IPS DF 19.7 (cell line): ENCODE results near the gene HBA1.
"Not testable (repeated sequence)": the region's sequence is repeated elsewhere in the genome, so short reads cannot be mapped to it uniquely, and the experiment has no call there.

ENCODE experiments used
- DNase-seq: peaks from one replicate; pipeline ENCODE4 v3.0.0-alpha.2; 2013; ENCODE audit warnings: low read depth, low spot score

Gene HBA1

GRCh38 chr16:203246-203645, 26.8 kb downstream of the HBA1 start:
- no peak for DNase-seq

- DNase-seq = not testable (repeated sequence)
These were observed 27.6 kb downstream of the HBA1 start for GRCh38 chr16:204046-204445.

DNA sequence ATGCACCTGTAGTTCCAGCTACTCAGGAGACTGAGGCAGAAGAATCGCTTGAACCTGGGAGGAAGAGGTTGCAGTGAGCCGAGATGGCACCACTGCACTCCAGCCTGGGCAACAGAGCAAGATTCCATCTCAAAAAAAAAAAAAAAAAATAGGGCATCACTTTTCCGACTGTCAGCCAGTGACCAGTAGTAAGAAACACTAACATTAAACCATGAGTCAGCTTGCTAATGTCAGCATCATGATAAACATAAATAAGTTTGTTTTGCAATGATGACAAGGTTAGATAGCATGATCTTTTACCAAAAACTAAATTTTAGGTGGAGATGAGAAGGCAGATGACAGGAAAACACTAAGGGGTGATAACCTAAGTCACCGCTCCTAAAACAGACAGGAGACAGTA, 32.9 kb downstream of the HBA1 start:
- not testable (repeated sequence) for DNase-seq

GRCh38 chr16:211631-212180, 35.2 kb downstream of the HBA1 start:
- not testable (repeated sequence) for DNase-seq

DNA sequence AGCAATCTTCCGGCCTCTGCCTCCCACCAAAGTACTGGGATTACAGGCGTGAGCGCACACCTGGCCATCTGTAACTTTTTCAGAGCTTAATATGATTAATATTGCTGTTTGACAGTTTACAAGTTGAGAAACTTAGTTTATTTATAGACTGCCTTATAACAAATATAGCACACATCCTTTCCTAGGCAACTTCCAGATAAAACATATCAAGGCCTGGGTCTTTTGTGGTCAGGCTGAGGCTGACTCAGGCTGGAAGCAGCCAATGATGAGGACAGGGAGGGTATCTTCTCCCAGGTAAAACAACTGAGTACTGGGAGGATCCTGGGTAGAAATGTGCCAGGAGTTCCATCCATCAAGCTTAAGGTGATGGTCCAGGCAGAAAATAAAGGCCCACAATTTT, 36.5 kb downstream of the HBA1 start:
- DNase-seq = no peak

DNA sequence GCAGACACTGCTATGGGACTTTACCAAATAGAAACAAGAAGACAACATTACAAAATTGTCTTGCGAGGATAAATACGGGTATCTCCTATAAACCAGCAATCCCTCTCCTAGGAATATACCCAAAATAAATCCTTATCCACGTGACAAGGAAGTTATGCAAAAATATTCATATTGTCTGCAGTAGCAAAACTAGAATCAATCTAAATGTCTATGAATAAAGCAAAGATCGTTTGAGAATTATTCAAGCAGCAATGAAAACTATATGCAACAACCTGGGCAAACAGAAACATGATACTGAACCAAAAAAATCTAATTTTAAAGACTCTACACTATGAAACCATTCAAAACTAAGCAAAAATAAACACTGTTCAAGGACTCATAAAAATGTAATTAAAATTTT, 43.5 kb downstream of the HBA1 start:
- no peak for DNase-seq
